ENCODE data around the gene MVK.

The MVK gene

DNA sequence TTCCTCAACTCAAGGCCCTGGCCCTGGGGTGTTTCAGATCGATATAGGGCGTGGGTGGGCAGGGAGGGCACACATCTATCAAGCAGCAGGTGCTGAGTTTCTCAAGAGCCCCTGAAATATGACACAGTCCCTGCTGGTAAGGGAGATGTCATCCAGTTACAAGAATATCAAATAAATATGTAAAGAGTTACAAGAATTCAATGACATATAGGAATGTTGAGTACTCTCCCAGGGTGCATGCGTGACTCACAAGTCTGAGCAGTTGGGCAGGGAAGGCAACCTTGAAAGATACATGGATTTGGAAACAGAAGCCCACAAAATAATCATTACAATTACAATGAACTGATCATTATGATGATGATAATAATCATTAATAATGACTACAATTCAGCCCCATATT lies 35.2 kb downstream of the MVK start:
- DNase-seq (ENCODE audit: low read depth): no peak
- TF ChIP-seq CTCF (IDR thresholded peaks at IDR 0.05; ENCODE audit: control insufficient read depth, extremely low read depth, insufficient read depth): no peak
- H3K4me3 ChIP-seq (ENCODE audit: low read depth, low read length): no peak overlapping the region

DNA sequence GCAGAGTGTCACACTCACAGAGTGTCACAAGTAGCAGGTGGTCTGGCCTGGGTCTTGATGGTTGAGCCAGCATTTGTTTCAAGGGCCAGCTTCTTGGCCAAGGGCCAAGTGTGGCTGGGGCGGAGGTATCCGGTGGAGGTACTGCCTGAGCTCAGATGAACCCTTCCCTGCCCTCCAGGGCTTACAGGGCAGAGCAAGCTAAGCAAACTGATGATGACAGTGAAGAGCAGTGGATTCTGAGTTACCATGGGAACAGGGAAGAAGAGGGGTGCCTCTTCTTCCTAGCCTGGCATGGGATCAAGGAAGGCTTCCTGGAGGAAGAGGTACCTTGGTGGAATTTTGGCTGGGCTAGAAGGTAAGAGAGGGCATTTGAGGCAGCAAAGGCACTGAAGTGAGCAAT lies 35.7 kb downstream of the MVK start:
- no peak for DNase-seq (ENCODE audit: low read depth)
- no peak overlapping the region for H3K4me3 ChIP-seq (ENCODE audit: low read depth, low read length)
- TF ChIP-seq CTCF (IDR thresholded peaks at IDR 0.05; ENCODE audit: control insufficient read depth, extremely low read depth, insufficient read depth): no peak

DNA sequence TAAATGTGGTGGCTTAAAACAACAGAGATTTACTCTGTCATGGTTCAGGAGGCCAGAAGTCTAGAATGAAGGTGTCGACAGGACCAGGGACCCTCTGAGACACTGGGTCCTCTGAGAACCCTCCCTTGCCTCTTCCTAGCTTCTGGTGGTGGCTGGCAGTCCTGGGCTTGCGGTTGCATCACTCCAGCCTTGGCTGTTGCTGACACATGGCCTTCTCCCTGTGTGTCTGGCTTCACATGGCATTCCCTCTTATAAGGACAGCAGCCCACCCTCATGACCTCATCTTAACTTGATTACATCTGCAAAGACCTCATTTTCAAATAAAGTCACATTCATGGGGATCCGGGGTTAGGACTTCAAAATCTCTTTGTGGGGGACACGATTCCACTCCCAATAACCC lies 36.9 kb downstream of the MVK start:
- DNase-seq (ENCODE audit: low read depth): no peak
- TF ChIP-seq CTCF (IDR thresholded peaks at IDR 0.05; ENCODE audit: control insufficient read depth, extremely low read depth, insufficient read depth): no peak
- H3K4me3 ChIP-seq (ENCODE audit: low read depth, low read length): no peak overlapping the region

- no peak for TF ChIP-seq CTCF (IDR thresholded peaks at IDR 0.05; ENCODE audit: control insufficient read depth, extremely low read depth, insufficient read depth)
- H3K4me3 ChIP-seq (ENCODE audit: low read depth, low read length): no peak overlapping the region
- DNase-seq (ENCODE audit: low read depth): no peak
Observed at GRCh38 chr12:109611223-109611622, 37.6 kb downstream of the MVK start.

GRCh38 chr12:109612003-109612402 lies 38.4 kb downstream of the MVK start:
- H3K4me3 ChIP-seq (ENCODE audit: low read depth, low read length): no peak overlapping the region
- no peak for TF ChIP-seq CTCF (IDR thresholded peaks at IDR 0.05; ENCODE audit: control insufficient read depth, extremely low read depth, insufficient read depth)
- no peak for DNase-seq (ENCODE audit: low read depth)

DNA sequence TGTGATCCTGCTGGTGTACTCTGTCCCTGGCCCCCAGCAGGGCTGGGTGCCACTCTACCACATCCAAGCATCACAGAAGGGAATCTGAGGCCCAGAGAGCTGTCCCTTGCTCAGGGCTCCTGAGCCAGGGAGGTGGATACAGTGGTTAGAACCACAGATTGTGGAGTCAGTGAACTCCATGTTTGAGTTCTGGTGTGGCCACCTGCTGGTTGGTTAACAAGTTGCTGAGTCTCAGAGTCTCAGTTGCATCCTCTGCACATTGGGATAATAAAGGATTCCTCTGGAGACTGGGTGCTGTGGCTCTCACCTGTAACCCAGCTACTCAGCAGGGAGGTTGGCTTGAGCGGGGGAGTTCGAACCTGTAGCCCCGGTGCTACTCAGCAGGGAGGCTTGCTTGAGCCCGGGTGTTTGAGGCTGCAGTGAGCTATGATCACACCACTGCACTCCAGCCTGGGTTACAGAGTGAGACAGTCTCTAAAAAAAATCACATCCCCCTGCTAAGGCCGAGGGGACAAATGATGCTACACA lies 39.4 kb downstream of the MVK start:
- peak; percentile 26; the same call in 1 of the 2 replicates for TF ChIP-seq CTCF (IDR thresholded peaks at IDR 0.05; ENCODE audit: control insufficient read depth, extremely low read depth, insufficient read depth)
- no peak overlapping the region for H3K4me3 ChIP-seq (ENCODE audit: low read depth, low read length)
- DNase-seq (ENCODE audit: low read depth): no peak
